NCI-H524 (cell line): Measurements from ENCODE around the gene NOTCH3.

Experiments used
- DNase-seq, 2 experiments: peaks; one replicate each; lab custom pipeline; 2025; lab: John Stamatoyannopoulos, UW

The NOTCH3 gene

DNA sequence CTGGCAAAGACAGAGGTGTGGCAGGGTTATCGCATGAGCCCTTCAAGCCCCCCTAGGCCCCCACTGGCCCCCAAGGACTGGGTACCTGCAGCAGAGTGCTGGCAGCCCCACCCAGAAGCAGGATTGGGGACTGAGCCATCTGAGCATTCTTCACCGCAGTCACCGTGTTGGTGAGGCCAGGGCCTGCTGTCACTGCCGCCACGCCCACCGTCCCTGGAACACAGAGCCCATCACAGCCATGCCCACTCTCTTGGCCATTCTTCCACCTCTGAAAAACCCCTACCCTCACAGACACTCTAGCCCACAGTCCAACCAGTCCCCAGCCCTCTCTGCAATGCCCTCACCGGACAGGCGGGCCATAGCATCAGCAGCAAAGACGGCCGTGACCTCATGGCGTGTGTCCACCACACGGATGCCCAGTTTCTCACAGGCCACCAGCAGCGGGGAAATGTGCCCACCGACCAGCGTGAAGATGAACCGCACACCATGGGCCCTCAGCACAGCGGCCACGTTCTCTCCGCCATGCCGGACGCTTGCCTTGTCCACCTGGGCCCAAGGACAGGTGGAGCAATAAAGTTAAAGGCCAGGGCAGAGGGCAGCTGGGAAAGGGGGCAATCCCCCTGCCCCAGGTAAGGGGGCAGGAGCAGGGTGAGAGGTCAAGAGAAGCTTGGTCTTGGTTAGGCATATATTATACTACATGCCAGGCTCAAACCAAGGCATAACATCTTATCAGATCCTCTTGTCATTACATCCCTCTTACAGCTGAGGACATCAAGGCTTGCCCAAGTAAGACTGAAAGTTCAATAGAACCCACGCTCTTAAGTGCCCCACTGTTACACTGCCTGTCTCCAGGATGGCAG is 77.5 kb downstream of the NOTCH3 start:
- no peak for DNase-seq

DNA sequence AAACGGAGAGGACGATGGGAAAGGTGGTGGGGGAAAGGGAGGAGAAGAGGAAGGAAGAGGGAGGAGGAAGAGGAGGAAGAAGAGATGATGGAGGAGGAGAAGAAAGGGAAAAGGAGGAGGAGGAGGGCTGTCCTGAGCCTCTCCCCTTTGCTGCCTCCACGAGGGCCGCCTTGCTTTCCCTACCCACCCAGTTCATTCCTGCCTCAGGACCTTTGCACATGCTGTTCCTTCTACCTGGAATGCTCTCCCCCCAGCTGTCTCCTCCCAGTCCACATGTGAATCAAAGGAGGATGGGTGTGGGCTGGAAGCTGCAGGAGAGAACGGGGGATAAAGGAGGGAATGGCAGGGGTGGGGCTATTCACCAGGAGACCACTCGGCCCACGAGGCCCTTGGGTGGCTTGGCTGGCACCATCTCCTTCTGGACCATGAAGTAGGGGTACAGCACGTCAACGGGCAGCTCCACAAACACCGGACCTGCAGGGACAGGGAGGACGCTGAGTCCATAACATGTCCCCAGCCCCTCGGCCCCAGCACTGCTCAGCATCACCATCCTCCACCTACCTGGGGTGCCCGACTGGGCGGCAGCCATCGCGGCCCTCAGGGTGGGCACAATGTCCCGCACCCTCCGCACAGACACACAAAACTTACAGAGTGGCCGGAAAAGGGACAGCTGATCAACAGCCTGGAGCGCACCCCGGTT is 78.3 kb downstream of the NOTCH3 start:
- no peak for DNase-seq

DNA sequence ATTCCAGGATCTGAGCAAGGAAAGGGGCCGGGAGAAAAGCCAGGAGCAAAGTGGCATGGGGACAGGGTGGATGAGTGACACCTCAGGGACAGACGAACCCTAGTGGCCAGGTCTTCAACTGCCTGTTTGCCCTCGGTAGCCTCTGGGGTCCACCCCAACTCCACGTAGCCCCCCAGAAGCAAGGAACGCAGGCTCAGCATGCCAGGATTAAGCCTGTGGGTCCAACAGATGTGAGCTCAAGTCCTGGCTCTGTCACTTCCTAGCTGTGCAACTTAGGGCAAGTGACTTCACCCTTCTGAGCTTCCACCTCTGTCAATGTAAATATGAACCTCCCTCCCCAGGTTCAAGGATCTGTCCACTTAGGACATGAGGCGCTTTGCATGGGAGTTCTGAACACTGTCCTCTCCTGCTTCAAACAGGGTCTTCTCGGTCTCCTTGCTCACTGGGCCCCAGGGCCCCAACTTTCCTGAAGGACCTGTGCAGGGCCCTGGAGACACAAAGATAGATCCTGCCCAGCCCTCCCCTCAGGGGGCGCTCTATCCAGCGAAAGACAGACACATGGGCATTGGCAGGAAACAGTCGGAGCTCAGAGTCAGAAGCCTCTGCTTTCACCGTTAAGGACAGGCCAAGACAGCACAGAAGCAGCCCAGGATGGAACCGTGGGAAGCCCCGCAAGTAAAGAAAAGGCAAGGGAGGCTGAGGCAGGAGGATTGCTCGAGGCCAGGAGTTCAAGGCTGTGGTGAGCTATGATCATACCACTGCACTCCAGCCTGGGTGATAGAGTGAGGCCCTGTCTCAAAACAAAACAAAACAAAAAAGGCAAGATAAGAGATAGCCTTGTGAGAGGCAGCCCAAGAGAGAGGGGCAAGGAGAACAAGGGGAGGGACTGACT is 80.4 kb downstream of the NOTCH3 start:
- no peak for DNase-seq

DNA sequence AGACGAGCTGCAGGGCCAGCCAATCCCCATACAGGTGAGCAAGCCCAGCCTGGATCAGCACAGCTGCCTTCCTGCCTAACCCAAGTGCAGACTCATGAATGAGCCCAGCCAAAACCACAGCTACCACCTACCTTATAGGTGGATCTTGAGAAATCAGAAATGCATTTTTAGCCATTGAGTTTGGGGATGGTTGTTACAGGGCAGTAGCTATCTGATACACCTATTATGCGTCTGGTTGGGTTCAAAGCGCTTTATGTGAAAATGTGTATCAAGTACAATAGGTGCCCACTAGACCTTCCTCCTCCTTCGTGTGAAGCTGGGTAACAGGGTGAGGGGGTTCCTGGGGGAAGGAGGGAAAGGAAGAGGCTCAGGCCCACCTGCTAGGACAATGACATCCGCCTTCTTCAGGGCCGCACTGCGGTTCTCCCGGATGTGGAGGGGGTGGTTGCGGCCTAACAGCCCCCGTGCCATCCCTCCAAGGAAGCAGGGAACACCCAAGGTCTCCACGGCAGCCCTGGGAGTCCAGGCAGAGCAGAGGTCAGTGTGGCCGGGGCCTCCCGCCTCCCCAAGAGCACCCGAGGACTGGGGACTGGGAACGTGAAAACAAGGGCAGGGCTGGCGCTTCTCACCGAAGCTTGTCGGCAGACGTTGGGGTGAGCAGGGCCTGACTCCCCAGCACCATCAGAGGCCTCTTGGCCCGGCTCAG is 81.9 kb downstream of the NOTCH3 start:
- no peak for DNase-seq

DNA sequence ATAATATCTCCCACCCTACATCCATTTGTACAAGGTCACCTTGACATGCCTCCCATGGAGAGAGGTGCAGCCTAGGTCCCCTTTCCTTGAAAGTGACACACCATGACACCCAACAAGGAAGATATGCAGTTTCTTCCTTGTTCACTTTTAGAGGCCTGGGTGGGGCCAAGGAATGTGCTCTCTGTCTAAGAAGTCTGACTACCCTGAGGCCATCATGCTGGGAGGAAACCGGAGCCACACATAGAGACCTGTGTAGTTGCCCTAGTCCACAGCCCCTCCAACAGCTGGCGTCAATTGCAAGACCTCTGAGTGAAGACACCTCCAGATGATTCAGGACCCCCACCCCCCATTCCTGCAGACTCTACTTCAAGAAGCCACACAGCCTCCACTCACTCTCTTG is 82.5 kb downstream of the NOTCH3 start:
- no peak for DNase-seq

DNA sequence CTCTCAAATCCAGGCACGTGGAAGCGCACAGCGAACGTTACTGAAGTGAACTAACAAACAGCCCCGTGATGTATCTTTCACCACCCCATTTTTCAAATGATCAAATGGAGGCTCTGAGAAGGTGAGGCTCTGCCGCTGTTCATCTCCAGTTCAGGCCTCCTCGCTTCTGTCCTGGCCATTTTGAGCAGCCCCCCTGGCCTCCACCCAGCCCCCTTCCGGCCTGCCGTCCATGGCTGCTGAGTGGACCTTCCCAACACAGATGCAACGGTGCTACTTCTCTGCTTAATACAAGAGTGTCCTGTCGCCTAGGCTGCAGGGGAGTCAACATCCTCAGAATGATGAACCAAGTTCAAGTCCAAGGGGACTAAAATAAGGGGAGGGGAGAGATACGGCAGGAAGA is 83.9 kb downstream of the NOTCH3 start:
- DNase-seq, result no peak

DNA sequence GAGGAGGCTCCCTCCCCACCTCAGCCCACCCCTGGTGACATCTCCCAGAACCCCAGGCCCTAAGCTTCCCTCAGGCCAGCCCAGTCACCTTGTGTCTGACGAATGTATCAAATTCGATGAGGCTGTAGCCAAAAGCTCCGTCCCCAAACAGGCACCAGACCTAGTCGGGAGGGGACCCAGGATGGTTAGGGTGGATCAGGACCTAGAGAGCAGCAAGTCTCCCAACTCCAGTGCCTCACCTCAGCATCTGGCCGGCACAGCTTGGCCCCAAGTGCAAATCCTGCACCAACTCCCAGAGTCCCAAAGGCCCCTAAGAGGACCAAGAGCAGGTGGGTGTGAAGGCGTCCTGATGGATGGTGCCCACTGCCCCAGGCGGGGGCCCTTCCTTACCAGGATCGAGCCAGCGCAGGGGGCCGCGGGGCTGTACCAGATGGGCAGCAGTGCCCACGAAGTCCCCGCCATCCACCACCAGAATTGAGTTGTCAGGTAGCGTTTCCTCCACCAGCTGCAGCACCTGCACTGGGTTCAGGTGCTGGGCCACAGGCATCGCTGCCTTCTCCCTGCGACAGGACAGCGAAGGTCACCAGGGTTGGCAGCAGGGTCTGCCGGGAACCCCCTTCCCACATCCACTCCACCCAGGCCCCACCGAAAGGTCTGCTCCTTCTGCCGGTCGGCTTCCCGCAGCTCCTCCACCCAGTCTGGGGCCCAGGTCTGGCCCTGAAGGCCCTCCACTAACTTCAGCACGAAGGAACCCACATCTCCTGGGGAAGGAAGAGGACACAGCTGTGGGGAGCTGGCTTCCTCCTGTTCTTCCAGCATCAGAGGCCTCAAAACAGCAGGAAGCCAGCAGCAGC is 84.8 kb downstream of the NOTCH3 start:
- DNase-seq, result no peak

DNA sequence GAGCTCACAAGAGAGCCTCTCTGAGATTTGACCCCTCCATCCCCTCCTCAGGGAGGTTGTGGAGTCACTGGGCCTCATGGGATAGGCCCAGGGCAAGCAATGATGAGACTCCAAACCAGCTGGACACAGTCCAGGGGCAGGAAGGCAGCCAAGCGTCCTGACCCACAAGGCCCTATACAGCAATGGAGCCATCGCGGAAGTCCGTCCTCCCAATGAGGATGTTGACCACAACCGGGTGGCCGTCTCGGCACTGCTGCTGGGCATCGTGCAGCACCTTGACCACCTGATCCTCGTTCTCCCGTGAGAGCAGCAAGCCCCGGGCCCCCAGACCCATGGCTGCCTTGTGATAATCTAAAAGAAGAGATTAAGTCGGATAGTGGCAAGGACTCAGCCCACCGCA is 85.7 kb downstream of the NOTCH3 start:
- no peak for DNase-seq

DNA sequence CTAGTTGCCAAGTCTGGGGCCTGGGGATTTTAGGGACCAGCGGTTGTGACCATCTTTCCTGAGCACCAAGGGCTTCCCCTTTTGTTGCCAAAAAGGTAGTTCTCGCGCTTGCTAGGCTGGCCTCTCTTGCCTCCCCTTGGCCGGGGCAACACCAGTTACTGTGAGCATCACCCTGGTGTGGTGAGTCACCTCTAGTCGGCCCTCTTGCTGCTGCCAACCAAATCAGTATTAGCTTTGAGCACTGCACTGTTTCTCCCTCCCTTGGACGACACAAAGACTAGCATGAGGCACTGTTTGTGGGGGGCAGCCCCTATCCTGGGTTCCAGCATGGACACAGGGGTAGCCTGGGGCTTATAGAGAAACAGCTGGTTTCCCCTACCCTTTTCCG is 86.6 kb downstream of the NOTCH3 start:
- DNase-seq, result no peak

DNA sequence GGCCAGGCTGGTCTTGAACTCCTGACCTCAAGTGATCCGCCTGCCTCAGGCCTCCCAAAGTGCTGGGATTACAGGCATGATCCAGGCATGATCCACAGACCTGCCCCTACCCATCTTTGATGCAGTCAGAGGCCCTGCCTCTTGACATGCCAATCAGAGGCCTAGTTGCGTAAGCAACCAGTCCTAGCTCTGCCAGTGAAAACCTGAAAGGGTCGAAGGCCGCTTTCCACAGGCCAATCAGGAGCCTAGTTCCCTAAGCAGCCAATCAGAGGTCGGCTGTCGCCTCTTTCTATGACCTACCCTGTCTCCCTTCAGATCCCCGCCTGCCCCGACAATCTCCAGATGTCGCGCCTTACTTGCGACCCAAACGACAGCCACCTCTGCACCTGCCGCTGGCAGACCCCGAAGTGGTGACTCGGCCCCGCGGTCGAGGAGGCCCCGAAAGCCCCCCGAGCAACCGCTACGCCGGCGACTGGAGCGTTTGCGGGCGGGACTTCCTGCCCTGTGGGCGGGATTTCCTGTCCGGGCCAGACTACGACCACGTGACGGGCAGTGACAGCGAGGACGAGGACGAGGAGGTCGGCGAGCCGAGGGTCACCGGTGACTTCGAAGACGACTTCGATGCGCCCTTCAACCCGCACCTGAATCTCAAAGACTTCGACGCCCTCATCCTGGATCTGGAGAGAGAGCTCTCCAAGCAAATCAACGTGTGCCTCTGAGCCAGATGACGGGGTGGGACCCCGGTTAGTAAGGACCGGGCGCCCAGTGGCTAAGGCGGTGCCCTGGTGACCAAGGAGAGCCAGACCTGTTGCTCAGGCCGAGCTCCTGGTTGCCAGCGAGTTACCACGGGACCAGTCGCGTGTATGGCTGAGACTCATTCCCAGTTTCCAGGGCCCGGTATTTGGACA is 87.3 kb downstream of the NOTCH3 start:
- no peak for DNase-seq

DNA sequence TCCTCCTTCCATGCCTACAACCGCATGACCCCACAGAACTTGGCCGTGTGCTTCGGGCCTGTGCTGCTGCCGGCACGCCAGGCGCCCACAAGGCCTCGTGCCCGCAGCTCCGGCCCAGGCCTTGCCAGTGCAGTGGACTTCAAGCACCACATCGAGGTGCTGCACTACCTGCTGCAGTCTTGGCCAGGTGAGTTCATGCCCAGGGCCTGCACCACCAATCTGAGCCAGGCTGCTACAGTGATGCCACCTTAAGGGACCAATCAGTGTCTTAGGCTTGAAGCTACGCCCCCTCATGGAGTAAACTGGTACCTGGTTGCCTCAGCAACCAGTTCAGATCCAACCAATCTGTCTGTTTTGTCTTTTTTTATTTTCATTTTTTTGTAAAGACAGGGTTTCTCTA is 88.4 kb downstream of the NOTCH3 start:
- DNase-seq, result no peak

DNA sequence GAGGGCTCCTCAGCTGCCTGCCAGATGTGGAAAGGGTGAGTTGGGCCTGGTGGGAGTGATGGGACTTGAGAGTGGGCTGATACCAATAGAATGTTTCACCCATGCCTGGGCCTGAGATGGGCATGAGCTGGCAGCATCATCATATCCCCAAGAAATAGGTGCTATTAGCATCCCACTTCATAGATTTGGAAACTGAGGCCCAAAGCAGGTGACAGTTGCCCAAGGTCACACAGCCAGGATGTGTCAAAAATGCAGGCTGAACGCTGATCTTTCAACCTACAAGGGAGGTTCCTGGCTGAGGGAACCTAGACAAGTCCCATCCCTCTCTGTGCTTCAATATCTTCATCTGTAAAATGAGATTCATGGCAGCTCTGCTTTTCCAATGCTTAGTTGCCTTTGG is 89.0 kb downstream of the NOTCH3 start:
- no peak for DNase-seq

DNA sequence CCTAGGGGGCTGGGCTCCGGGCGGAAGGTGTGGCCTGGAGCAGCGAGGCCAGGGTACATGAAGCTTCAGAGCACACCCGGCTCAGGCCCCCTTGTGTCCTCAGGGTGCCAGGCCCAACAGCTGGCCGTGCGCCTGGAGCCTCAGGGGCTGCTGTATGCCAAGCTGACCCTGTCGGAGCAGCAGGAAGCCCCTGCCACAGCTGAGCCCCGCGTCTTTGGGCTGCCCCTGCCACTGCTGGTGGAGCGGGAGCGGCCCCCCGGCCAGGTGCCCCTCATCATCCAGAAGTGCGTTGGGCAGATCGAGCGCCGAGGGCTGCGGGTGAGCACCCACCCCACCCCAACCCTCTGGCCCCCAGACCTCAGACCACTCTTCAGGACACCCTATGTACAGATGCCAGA is 90.4 kb downstream of the NOTCH3 start:
- no peak for DNase-seq

DNA sequence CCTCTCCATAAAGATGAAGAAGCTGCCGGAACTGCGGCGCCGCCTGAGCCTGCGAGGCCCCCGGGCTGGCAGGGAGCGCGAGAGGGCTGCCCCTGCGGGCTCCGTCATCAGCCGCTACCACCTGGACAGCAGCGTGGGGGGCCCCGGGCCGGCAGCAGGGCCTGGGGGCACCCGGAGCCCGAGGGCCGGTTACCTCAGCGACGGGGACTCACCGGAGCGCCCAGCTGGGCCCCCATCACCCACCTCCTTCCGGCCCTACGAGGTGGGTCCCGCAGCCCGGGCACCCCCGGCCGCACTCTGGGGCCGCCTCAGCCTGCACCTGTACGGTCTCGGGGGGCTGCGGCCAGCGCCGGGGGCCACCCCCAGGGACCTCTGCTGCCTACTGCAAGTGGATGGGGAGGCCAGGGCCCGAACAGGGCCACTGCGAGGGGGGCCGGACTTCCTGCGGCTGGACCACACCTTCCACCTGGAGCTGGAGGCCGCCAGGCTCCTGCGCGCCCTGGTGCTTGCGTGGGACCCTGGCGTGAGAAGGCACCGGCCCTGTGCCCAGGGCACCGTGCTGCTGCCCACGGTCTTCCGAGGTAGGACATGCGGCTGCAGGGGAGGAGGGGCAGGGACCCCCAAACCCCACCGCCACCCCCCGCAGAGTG is 90.9 kb downstream of the NOTCH3 start:
- no peak for DNase-seq
